ENCODE measurements around the gene VENTX.
A peak's percentile ranks its signal among the peaks of the same experiment; 100 is the strongest.

Gene VENTX

DNA sequence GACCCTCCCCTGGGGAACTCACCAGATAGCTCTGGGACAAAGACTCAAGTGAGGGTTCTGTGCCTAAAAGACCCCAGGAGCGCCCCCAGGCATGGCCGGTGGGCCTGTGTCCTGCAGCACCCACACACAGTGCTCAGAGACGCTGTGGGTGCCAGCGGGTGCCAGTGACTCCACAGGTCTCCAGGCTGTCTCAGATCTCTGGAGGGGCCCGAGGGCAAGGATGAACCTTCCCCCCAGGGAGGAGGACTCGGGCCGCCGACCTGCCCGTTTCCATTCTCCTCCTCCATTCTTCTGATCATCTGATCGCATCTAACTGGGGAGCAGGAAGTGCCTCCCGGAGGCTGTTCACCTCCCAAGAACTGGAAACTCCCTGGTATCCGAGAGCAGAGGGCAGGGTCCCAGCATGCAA is 38.0 kb downstream of the VENTX start:
- Mint-ChIP-seq H3K4me1 (peaks cover 36% of the 10 kb centered on the region), H3K27ac (peak overlapping the region; percentile 88), H3K9me3 (no peaks in the 10 kb centered on the region), H3K36me3 (peaks cover 57% of the 10 kb centered on the region), H3K4me3 (peak overlapping the region; percentile 88)
- peak; percentile 40 to 80 for DNase-seq (ENCODE audit: low spot score in 2 of 2)
- peak; percentile 57 for ATAC-seq

DNA sequence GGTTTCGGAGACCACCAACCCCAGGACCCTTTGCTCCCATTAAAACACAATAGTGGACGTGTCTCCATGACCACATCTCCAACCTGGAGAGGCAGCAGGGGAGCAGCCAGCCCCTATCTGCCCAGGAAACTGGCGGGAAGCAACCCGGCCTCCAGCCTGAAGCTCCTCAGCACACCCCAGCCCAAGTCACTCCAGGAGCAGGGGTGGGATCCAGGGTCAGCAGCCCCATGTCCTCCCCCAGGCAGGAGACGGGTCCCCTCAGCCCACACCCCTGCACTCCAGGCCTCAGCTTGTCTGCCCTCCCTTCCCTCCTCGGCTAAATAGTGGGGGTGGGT is 38.4 kb downstream of the VENTX start:
- peaks cover 53% of the 10 kb centered on the region for H3K36me3 Mint-ChIP-seq

GRCh38 chr10:133276435-133277201 is 39.0 kb downstream of the VENTX start, which contains the start of gene ADAM8:
Gene ADAM8, minus strand, starts transcription at chr10:133276868. Its CDS starts 51 bp downstream, at chr10:133276817.
- H3K36me3 Mint-ChIP-seq: peaks cover 47% of the 10 kb centered on the region
- peak within 1 kb of the TSS; percentile 88 for H3K4me3 Mint-ChIP-seq
- DNase-seq (ENCODE audit: low spot score in 2 of 2): peak; percentile 58 to 80
- no peaks in the 10 kb centered on the region for H3K9me3 Mint-ChIP-seq
- peaks cover 36% of the 10 kb centered on the region for H3K4me1 Mint-ChIP-seq
- H3K27ac Mint-ChIP-seq: peak within 1 kb of the TSS; percentile 88
- ATAC-seq: peak; percentile 57

More for the DNA sequence above, 38.4 kb downstream of the VENTX start:
- Mint-ChIP-seq H3K4me3 (peak overlapping the region; percentile 88), H3K4me1 (peaks cover 36% of the 10 kb centered on the region), H3K9me3 (no peaks in the 10 kb centered on the region), H3K27ac (peak overlapping the region; percentile 88)
- DNase-seq (ENCODE audit: low spot score in 2 of 2) (peak in 1 of 2 donors; percentile 64), ATAC-seq (no peak)

DNA sequence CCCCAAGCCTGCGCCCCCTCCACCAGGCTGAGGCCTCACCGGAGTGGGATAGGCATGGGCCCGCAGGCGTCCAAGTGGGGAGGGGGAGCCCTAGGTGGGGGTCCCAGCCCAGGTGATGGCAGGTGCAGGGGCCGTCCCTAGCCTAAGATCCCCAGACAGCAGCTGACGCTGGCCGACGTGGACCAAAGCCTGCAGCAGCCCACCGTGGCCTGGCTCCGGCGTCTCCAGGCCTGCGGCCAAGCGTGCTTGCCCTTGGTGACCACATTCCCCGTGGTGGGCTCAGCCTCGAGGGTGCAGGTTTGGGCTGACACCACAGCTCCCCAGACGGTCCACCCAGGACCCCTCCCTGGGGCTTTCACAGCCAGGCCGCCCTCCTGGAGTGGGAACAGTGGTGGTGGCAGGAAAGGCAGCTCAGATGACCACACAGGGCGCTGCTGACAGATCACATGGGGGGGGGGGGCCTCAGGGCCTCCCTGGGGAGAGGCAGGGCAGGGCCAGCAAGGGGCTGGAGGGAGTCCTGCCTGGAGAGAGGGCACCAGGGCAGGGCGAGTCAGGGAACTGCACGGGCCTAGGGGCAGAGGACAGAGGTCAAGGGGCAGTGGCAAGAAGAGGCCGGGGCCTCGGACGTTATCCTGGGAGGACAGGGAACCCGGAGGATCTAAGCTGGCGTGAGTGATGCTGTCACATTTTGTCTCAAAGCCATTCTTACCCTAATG is 39.8 kb downstream of the VENTX start:
- H3K36me3 Mint-ChIP-seq: peaks cover 47% of the 10 kb centered on the region
- no peak for ATAC-seq
- no peak for DNase-seq (ENCODE audit: low spot score in 2 of 2)
- peak overlapping the region; percentile 88 for H3K4me3 Mint-ChIP-seq
- peak overlapping the region; percentile 45 for H3K27ac Mint-ChIP-seq
- no peaks in the 10 kb centered on the region for H3K9me3 Mint-ChIP-seq
- peaks cover 36% of the 10 kb centered on the region for H3K4me1 Mint-ChIP-seq

- no peak for DNase-seq (ENCODE audit: low spot score in 2 of 2)
These were observed 40.4 kb downstream of the VENTX start for GRCh38 chr10:133277993-133278576.

GRCh38 chr10:133278577-133279265 is 41.1 kb downstream of the VENTX start:
- Mint-ChIP-seq H3K9me3 (no peaks in the 10 kb centered on the region), H3K4me3 (peak overlapping the region; percentile 88), H3K4me1 (peaks cover 36% of the 10 kb centered on the region), H3K36me3 (peaks cover 45% of the 10 kb centered on the region), H3K27ac (peak overlapping the region; percentile 95)
- peak; percentile 78 for ATAC-seq
- DNase-seq (ENCODE audit: low spot score in 2 of 2): peak; percentile 62 to 88

More at GRCh38 chr10:133277993-133278576, 40.4 kb downstream of the VENTX start:
- Mint-ChIP-seq H3K36me3 (peaks cover 43% of the 10 kb centered on the region), H3K4me1 (peaks cover 36% of the 10 kb centered on the region), H3K27ac (peak overlapping the region; percentile 95), H3K9me3 (no peaks in the 10 kb centered on the region), H3K4me3 (peak overlapping the region; percentile 88)
- no peak for ATAC-seq

- ATAC-seq (no peak), DNase-seq (ENCODE audit: low spot score in 2 of 2) (peak in 1 of 2 donors; percentile 49)
- peaks cover 50% of the 10 kb centered on the region for H3K36me3 Mint-ChIP-seq
- peak overlapping the region; percentile 95 for H3K27ac Mint-ChIP-seq
- peak overlapping the region; percentile 88 for H3K4me3 Mint-ChIP-seq
- H3K4me1 Mint-ChIP-seq: peaks cover 34% of the 10 kb centered on the region
- H3K9me3 Mint-ChIP-seq: no peaks in the 10 kb centered on the region
These were observed 41.9 kb downstream of the VENTX start for GRCh38 chr10:133279326-133280226.

- Mint-ChIP-seq H3K9me3 (no peaks in the 10 kb centered on the region), H3K36me3 (peaks cover 50% of the 10 kb centered on the region), H3K27ac (peak overlapping the region; percentile 95), H3K4me1 (peaks cover 29% of the 10 kb centered on the region), H3K4me3 (no peak overlapping the region)
- ATAC-seq (no peak), DNase-seq (ENCODE audit: low spot score in 2 of 2) (peak in 1 of 2 donors; percentile 49)
These were observed 42.9 kb downstream of the VENTX start for GRCh38 chr10:133280391-133281059.

DNA sequence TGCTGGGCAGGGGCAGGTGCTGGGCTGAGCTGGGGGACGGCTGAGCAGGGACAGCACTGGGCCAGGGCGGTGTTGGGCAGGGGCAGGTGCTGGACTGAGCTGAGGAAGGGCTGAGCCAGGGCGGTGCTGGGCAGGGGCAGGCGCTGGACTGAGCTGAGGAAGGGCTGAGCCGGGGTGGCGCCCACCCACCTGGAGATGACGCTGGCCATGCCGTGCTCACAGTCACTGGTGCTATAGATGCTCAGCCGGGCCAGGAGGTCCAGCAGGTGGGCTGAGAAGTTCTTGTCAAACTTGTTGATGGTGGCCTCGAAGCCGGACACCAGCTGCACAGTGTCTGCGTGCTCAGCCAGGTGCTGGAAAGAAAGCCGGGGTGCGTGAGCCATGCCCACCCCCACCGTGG is 43.4 kb downstream of the VENTX start:
- H3K27ac Mint-ChIP-seq: no peak overlapping the region
- peaks cover 50% of the 10 kb centered on the region for H3K36me3 Mint-ChIP-seq
- ATAC-seq (no peak), DNase-seq (ENCODE audit: low spot score in 2 of 2) (no peak)
- H3K4me3 Mint-ChIP-seq: no peak overlapping the region
- H3K4me1 Mint-ChIP-seq: peaks cover 32% of the 10 kb centered on the region
- H3K9me3 Mint-ChIP-seq: no peaks in the 10 kb centered on the region

DNA sequence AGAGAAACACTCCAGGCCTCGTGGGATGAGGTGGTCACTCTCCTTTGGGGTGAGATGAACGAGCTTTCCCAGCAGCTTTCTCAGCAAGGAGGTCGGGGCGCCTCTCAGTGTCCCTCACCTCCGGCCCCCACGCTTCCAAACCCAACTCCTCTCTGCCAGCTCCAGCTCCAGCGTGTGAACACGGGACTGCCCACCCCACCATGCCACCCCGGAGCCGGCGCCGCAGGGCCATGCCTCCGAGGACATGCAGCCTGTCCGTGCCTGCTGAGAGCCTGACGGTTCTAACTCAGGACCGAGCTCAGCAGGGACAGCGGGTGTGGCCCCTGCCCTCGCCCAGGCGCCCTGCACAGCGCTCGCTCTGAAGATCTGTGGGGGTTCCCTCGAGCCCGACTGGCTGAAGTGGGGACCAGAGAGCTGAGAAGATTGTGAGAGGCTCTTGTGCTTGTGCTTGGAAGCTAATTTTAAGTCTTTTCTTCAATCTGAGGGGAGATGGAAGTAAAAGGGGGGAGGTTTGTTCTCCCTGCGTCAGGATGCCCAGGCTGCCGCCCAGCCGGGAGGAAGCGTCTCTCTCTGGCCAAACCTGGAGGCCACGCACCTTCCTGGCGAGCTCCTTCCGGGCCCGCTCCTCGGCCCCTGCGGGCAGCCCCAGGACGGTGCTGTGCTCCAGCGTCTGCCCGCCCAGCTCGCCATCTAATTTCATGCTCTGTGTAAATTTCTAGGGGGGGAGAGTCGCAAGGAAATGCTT is 44.1 kb downstream of the VENTX start:
- Mint-ChIP-seq H3K4me1 (peaks cover 37% of the 10 kb centered on the region), H3K36me3 (peaks cover 57% of the 10 kb centered on the region), H3K4me3 (no peak overlapping the region), H3K27ac (no peak overlapping the region), H3K9me3 (no peaks in the 10 kb centered on the region)
- DNase-seq (ENCODE audit: low spot score in 2 of 2): no peak
- no peak for ATAC-seq

DNA sequence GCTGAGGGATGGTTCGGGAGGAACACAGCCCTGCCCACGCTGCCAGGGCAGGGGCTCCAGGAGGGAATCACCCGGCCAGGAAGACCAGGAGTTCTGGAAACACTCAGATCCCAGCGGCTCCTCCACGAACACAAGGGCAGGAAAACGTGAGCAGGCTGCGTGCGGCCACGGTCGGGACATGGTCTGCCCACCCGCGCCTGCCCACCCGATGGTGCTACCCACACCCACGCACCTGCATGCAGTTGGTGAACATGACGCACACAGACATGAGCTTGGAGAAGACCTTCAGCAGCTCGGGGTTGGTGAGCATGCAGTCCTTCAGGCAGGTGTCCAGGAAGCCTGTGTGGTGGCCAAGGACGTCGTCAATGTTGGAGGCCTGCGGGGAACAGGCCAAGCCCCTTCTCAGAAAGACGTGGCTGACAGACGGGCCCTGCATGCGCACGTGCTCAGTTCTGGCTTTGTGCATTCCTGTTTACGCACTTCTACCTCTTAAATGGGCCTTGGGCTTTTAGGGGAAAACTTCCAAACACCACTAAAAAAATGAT is 45.3 kb downstream of the VENTX start:
- no peaks in the 10 kb centered on the region for H3K9me3 Mint-ChIP-seq
- no peak overlapping the region for H3K4me3 Mint-ChIP-seq
- peaks cover 31% of the 10 kb centered on the region for H3K4me1 Mint-ChIP-seq
- ATAC-seq: no peak
- H3K27ac Mint-ChIP-seq: no peak overlapping the region
- DNase-seq (ENCODE audit: low spot score in 2 of 2): no peak
- H3K36me3 Mint-ChIP-seq: peaks cover 68% of the 10 kb centered on the region

GRCh38 chr10:133283931-133284330 is 46.3 kb downstream of the VENTX start:
- Mint-ChIP-seq H3K27ac (no peak overlapping the region), H3K9me3 (no peaks in the 10 kb centered on the region), H3K4me3 (no peak overlapping the region), H3K36me3 (peaks cover 70% of the 10 kb centered on the region), H3K4me1 (peaks cover 21% of the 10 kb centered on the region)
- no peak for DNase-seq (ENCODE audit: low spot score in 2 of 2)
- ATAC-seq: no peak

- H3K4me3 Mint-ChIP-seq: no peak overlapping the region
- H3K9me3 Mint-ChIP-seq: no peaks in the 10 kb centered on the region
- no peak for DNase-seq (ENCODE audit: low spot score in 2 of 2)
- peaks cover 80% of the 10 kb centered on the region for H3K36me3 Mint-ChIP-seq
- ATAC-seq: no peak
- peaks cover 8% of the 10 kb centered on the region for H3K4me1 Mint-ChIP-seq
- H3K27ac Mint-ChIP-seq: no peak overlapping the region
These were observed 47.6 kb downstream of the VENTX start for GRCh38 chr10:133285217-133285616.

Measured in stimulated activated effector memory CD8-positive, alpha-beta T cell treated with anti-CD3 and anti-CD28 coated beads, Interleukin-12 subunit alpha, Interleukin-12 subunit beta, amount 100 ng/mL, for 72 hours (primary cell).